K562 (cell line): ENCODE measurements around the gene CACNB2. TPM values are rescaled to one million over a fixed set of nuclear protein-coding genes. Genes with fewer than 3 reads are reported as not detected.
A peak's percentile ranks its signal among the peaks of the same experiment; 100 is the strongest.

Experiments
- ATAC-seq: fragments of 200-7000 bp; cut with Tn5 transposase; 3 replicates; pipeline ENCODE4 v1.9.1; 2020; ENCODE audit warnings: moderate library complexity
- BruUV-seq: library from RNA; stranded (reverse); fragments of 400-500 nt; replicated peaks from 2 replicates; lab custom pipeline; 2021; lab: Mats Ljungman, UMichigan
- CTCF ChIA-PET: fragments of 300-600 bp; formaldehyde crosslinking; extraction: SDS; loops from one replicate; lab custom pipeline; 2021; ENCODE audit warnings: low intra/inter-chr PET ratio; lab: Yijun Ruan, JAX
- POLR2A ChIA-PET: fragments of 300-600, 350-650 bp; sonication (Branson Sonifier 250); formaldehyde crosslinking; extraction: SDS; loops from one replicate; lab custom pipeline; 2021; ENCODE audit warnings: antibody characterized with exemption, inconsistent platforms; lab: Yijun Ruan, JAX
- DNase-seq, 4 experiments: peaks; one replicate each; pipeline versions ENCODE4 v3.0.0 to v3.0.0-alpha.2; 2011 to 2018; ENCODE audit warnings: low spot score in 3 of 4, mixed read lengths in 3 of 4; ENCODE audit errors: extremely low read depth in 1 of 4
- FAIRE-seq: peaks from 2 replicates; lab custom pipeline; 2011; peaks lifted over from hg19 to GRCh38; lab: Jason Lieb, UNC
- H2AFZ ChIP-seq: 2 replicates; pipeline ENCODE4 v1.6.0; 2011; ENCODE audit warnings: low read depth, low read length, control low read depth, inconsistent platforms
- H3K27ac ChIP-seq: fragments of 200-600 bp; 3 replicates; pipeline ENCODE4 v1.8.0; 2011; ENCODE audit warnings: low read depth, mild to moderate bottlenecking, control low read depth, inconsistent platforms, low read length, moderate library complexity, mixed read lengths; ENCODE audit errors: extremely low read depth
- H3K27me3 ChIP-seq, 2 experiments: fragments of 300-600 bp in 1 of 2; 2 replicates in 1 of 2; 3 replicates in 1 of 2; pipeline versions ENCODE4 v1.6.0 to v1.8.0; 2011; ENCODE audit warnings: inconsistent platforms in 2 of 2, low read length in 2 of 2, mild to moderate bottlenecking in 1 of 2, mixed read lengths in 1 of 2, moderate library complexity in 1 of 2; ENCODE audit not compliant: control insufficient read depth in 2 of 2, insufficient read depth in 2 of 2
- H3K36me3 ChIP-seq: fragments of 300-600 bp; 3 replicates; pipeline ENCODE4 v1.8.0; 2011; ENCODE audit warnings: mild to moderate bottlenecking, low read length, inconsistent platforms; ENCODE audit not compliant: control insufficient read depth, insufficient read depth
- H3K4me1 ChIP-seq, 2 experiments: fragments of 200-600 bp in 1 of 2; replicated peaks in 1 of 2; 2 replicates in 1 of 2; 3 replicates in 1 of 2; pipeline versions ENCODE4 v1.5.1 to v1.8.0; 2011; ENCODE audit warnings: inconsistent platforms in 2 of 2, low read length in 2 of 2, mild to moderate bottlenecking in 1 of 2, mixed read lengths in 1 of 2, moderate library complexity in 1 of 2; ENCODE audit not compliant: control insufficient read depth in 2 of 2, insufficient read depth in 2 of 2
- H3K4me2 ChIP-seq: 2 replicates; pipeline ENCODE4 v1.6.1; 2011; ENCODE audit warnings: low read length, control low read depth, inconsistent platforms, mixed read lengths; ENCODE audit not compliant: insufficient read depth
- H3K4me3 ChIP-seq: fragments of 200-600 bp; sonication (generic), shearing (Covaris generic); 2 replicates; pipeline ENCODE4 v1.5.1; 2016; ENCODE audit warnings: control low read depth, inconsistent platforms
- H3K79me2 ChIP-seq: fragments of 200-600 bp; 3 replicates; pipeline ENCODE4 v1.8.0; 2011; ENCODE audit warnings: low read length, inconsistent platforms; ENCODE audit not compliant: control insufficient read depth, insufficient read depth
- H3K9ac ChIP-seq, 2 experiments: 2 replicates each; pipeline versions ENCODE4 v1.6.0 to v1.6.1; 2011; ENCODE audit warnings: low read depth in 2 of 2, low read length in 2 of 2, control low read depth in 1 of 2, inconsistent platforms in 1 of 2, mild to moderate bottlenecking in 1 of 2, mixed read lengths in 1 of 2; ENCODE audit not compliant: insufficient read depth in 1 of 2
- H3K9me1 ChIP-seq: one replicate; pipeline ENCODE4 v1.6.0; 2011; ENCODE audit warnings: inconsistent platforms, mild to moderate bottlenecking, low read length, moderate library complexity; ENCODE audit not compliant: control insufficient read depth, insufficient read depth
- H3K9me3 ChIP-seq: replicated peaks from 2 replicates; pipeline ENCODE4 v1.5.1; 2011; ENCODE audit warnings: low read depth, low read length, inconsistent platforms; ENCODE audit not compliant: control insufficient read depth, insufficient read depth
- H4K20me1 ChIP-seq: replicated peaks from 2 replicates; pipeline ENCODE4 v1.6.1; 2011; ENCODE audit warnings: low read length, inconsistent platforms, mixed read lengths; ENCODE audit not compliant: control insufficient read depth, insufficient read depth
- CSDE1 ChIP-seq, 2 experiments: fragments of 450-650 bp; IDR thresholded peaks; 2 replicates each; pipeline ENCODE4 v1.6.1; 2016; ENCODE audit warnings: mild to moderate bottlenecking in 1 of 2
- CTCF ChIP-seq, 3 experiments: IDR thresholded peaks in 2 of 3; conservative IDR thresholded peaks in 1 of 3; 2 replicates each; pipeline ENCODE4 v1.5.1; 2011 to 2012; ENCODE audit warnings: low read length in 3 of 3, mild to moderate bottlenecking in 3 of 3, control low read depth in 2 of 3, improper control_type of control experiment in 1 of 3, inconsistent platforms in 1 of 3, low read depth in 1 of 3, mixed read lengths in 1 of 3, moderate library complexity in 1 of 3; ENCODE audit not compliant: insufficient read depth in 2 of 3
- IFI16 ChIP-seq: fragments of 250-450 bp; sonication (Bioruptor Pico); IDR thresholded peaks from 2 replicates; pipeline ENCODE4 v2.1.2; 2022; ENCODE audit warnings: mild to moderate bottlenecking, inconsistent platforms
- MLLT1 ChIP-seq, 2 experiments: fragments of 450-650 bp; IDR thresholded peaks; 2 replicates each; pipeline ENCODE4 v1.6.1; 2016
- RAD21 ChIP-seq, 2 experiments: fragments of 250-450 bp in 1 of 2; fragments of 450-650 bp in 1 of 2; sonication (Bioruptor Pico) in 1 of 2; formaldehyde crosslinking in 1 of 2; IDR thresholded peaks in 1 of 2; conservative IDR thresholded peaks in 1 of 2; 2 replicates each; pipeline versions ENCODE4 v1.4.0 to v1.8.0; 2020 to 2022; ENCODE audit warnings: mild to moderate bottlenecking in 2 of 2, moderate library complexity in 1 of 2
- REST ChIP-seq, 2 experiments: fragments of 450-650 bp; formaldehyde crosslinking in 1 of 2; IDR thresholded peaks; 2 replicates each; pipeline versions ENCODE4 v1.4.0 to v1.6.1; 2014 to 2020; ENCODE audit warnings: mild to moderate bottlenecking in 2 of 2, borderline replicate concordance in 1 of 2, low read depth in 1 of 2
- WGBS: fragments of 100-300 bp; shearing (Covaris generic); methylation state at CpG from one replicate; pipeline ENCODE4 v1.1.6; 2016; ENCODE audit warnings: low coverage, mixed read lengths; ENCODE audit not compliant: insufficient coverage; ENCODE audit errors: missing lambda C conversion rate; 5-methylcytosine and 5-hydroxymethylcytosine counted together
- in situ Hi-C: fragments of 300-500 bp; cut with MboI; formaldehyde crosslinking; loops from 4 replicates; pipeline ENCODE4 v1.15.0; 2018; ENCODE audit warnings: inconsistent platforms, mixed read lengths
- intact Hi-C: fragments of 100-400 bp; cut with micrococcal nuclease; formaldehyde crosslinking; loops from 2 replicates; pipeline ENCODE4 v1.14.2; 2022
- polyA plus RNA-seq, 8 experiments: library from polyadenylated mRNA; depleted of rRNA in 4 of 8; stranded (reverse) in 5 of 8; unstranded in 3 of 8; fragments of >200 nt; fragmentation: Nextera tagmentation in 2 of 8; fragmentation: Illumina TruSeq in 1 of 8; extraction: Ambion mirVana in 2 of 8; extraction: Trizol in 1 of 8; gene quantifications; 2 replicates each; pipeline versions ENCODE4 v1.2.1 to v1.2.3, GENCODE V29; 2011 to 2014; ENCODE audit warnings: inconsistent platforms in 1 of 8, missing spikeins in 1 of 8
- total RNA-seq, 7 experiments: library from RNA; depleted of rRNA in 6 of 7; stranded (reverse); fragments of >200 nt in 6 of 7; fragmentation: Illumina TruSeq in 2 of 7; extraction: Trizol in 2 of 7; gene quantifications; 2 replicates each; pipeline versions ENCODE4 v1.2.1 to v1.2.3, GENCODE V29; 2011 to 2021; ENCODE audit warnings: low replicate concordance in 1 of 7

Gene CACNB2
- total and polyA plus RNA-seq, 9 of the 15 experiments (the other 6 are each of a cell fraction or from before 2014, with no cell fraction given): 1.8 to 2.2 TPM; not detected in 7

GRCh38 chr10:18214691-18215563, 74.7 kb downstream of the CACNB2 start:
- FAIRE-seq: peak; percentile 84
- H3K27ac ChIP-seq: no peak overlapping the region
- H3K36me3 ChIP-seq: no peaks in the 10 kb centered on the region
- no peaks in the 10 kb centered on the region for H4K20me1 ChIP-seq
- in situ Hi-C loops: loop anchor here (10.0 kb wide), 1 partner anchor 610 kb away; no protein-coding TSS in a partner anchor
- POLR2A ChIA-PET: no interaction called here
- ATAC-seq: peak; percentile 84
- H3K9ac ChIP-seq: no peak overlapping the region
- no peak overlapping the region for H3K4me2 ChIP-seq
- peaks cover 0 to 2% of the 10 kb centered on the region in 2 experiments; a peak in 2 of 5 replicates for H3K27me3 ChIP-seq
- peak in 3 of 4 experiments; percentile 18 to 50 (median 47) for DNase-seq
- BruUV-seq: no TSS peak
- no peak overlapping the region for H3K4me3 ChIP-seq
- WGBS: 1% methylated on average over 10 of the region's 10 CpGs
- H3K9me1 ChIP-seq: no peaks in the 10 kb centered on the region
- no peak overlapping the region for H2AFZ ChIP-seq
- intact Hi-C loops: loop anchor here (1.0 to 5.0 kb wide), 4 partner anchors 111 to 1368 kb away; no protein-coding TSS in a partner anchor
- CTCF ChIA-PET: interaction anchor here (0.6 kb wide), 1 partner anchor 1372 kb away, joined by 4 read pairs; no protein-coding TSS in a partner anchor
- no peaks in the 10 kb centered on the region for H3K9me3 ChIP-seq
- no peaks in the 10 kb centered on the region for H3K4me1 ChIP-seq
- H3K79me2 ChIP-seq: no peaks in the 10 kb centered on the region
- TF ChIP-seq CSDE1 (IDR thresholded peaks at IDR 0.05): no peak
- TF ChIP-seq CTCF (IDR thresholded peaks at IDR 0.05 in 2 of 3, conservative IDR thresholded peaks at IDR 0.05 in 1 of 3; ENCODE audit: insufficient read depth in 2 of 3, low read depth in 1 of 3, low read length in 3 of 3): peak; percentile 65 to 72 (median 68)
- no peak for TF ChIP-seq MLLT1 (IDR thresholded peaks at IDR 0.05)
- peak; percentile 44; the same call in 1 of the 2 replicates for TF ChIP-seq REST (IDR thresholded peaks at IDR 0.05; ENCODE audit: borderline replicate concordance)
- no peak for TF ChIP-seq REST (CRISPR knock-in tag; IDR thresholded peaks at IDR 0.05; ENCODE audit: low read depth)
- TF ChIP-seq RAD21 (CRISPR knock-in tag; conservative IDR thresholded peaks at IDR 0.05 in 1 of 2, IDR thresholded peaks at IDR 0.05 in 1 of 2): peak; percentile 67 to 78
- TF ChIP-seq IFI16: no peak
